Activated T-cell treated with anti-CD3 and anti-CD28 coated beads, Interleukin-2, amount 50 U/mL, for 72 hours (primary cell): ENCODE measurements around the gene GPR89A. TPM values are rescaled to one million over a fixed set of nuclear protein-coding genes. Genes with fewer than 3 reads are reported as not detected.
A peak's percentile ranks its signal among the peaks of the same experiment; 100 is the strongest.
"Not testable (repeated sequence)": the region's sequence is repeated elsewhere in the genome, so short reads cannot be mapped to it uniquely, and the experiment has no call there.

Experiments used
- ATAC-seq, 2 donors: fragments of 150-1000 bp; cut with Tn5 transposase; replicated peaks in 1 of 2; 2 replicates each; pipeline ENCODE4 v1.10.0; 2021; ENCODE audit warnings: moderate library complexity in 2 of 2, mild to moderate bottlenecking in 1 of 2
- DNase-seq, 2 donors: peaks; one replicate each; pipeline ENCODE4 v3.0.0; 2021 to 2022; ENCODE audit warnings: mixed read lengths in 1 of 2
- H3K27ac Mint-ChIP-seq: one replicate; pipeline ENCODE4 v1.8.0; 2022; ENCODE audit warnings: mild to moderate bottlenecking, moderate library complexity, mixed read lengths
- H3K27me3 Mint-ChIP-seq: one replicate; pipeline ENCODE4 v1.8.0; 2022; ENCODE audit warnings: low read depth, mixed read lengths
- H3K36me3 Mint-ChIP-seq, 2 donors: one replicate each; pipeline ENCODE4 v1.8.0; 2022; ENCODE audit warnings: mixed read lengths in 2 of 2, mild to moderate bottlenecking in 1 of 2; ENCODE audit not compliant: insufficient read depth in 2 of 2
- H3K4me1 Mint-ChIP-seq: one replicate; pipeline ENCODE4 v1.8.0; 2022; ENCODE audit warnings: low read depth, mixed read lengths
- H3K4me3 Mint-ChIP-seq, 2 donors: one replicate each; pipeline ENCODE4 v1.8.0; 2022; ENCODE audit warnings: mild to moderate bottlenecking in 2 of 2, mixed read lengths in 2 of 2, moderate library complexity in 2 of 2
- H3K9me3 Mint-ChIP-seq, 2 donors: one replicate each; pipeline ENCODE4 v1.8.0; 2022; ENCODE audit warnings: mixed read lengths in 2 of 2
- total RNA-seq, 2 donors: library from RNA; stranded (reverse); gene quantifications; one replicate each; pipeline ENCODE4 v1.2.3, GENCODE V29; 2022

The GPR89A gene
- total RNA-seq, 2 donors from 2014 or later: 27.8 to 28.2 TPM

DNA sequence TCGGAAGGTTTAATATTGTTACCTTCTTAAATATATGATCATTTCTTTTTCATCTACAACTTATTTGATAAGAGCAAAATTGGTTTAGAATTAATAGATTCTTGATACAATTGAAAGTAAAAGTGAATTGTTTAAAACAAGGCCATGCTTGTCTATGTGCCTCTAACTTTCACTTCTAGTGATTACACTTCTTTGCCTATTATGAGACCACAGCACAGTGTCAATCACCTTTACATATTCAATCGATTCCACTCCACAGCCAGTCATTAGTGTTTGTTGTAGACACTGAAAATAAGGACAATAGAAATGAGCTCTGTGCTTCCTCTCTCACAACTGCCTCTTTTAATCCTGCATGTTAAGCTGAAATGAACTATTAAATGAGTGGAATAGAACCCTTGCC, 34.1 kb downstream of the GPR89A start:
- H3K4me1 Mint-ChIP-seq, DNase-seq, H3K36me3 Mint-ChIP-seq, H3K4me3 Mint-ChIP-seq, H3K27me3 Mint-ChIP-seq, H3K9me3 Mint-ChIP-seq, H3K27ac Mint-ChIP-seq: not testable (repeated sequence)
- ATAC-seq: peak in 1 of 2 donors; percentile 14

DNA sequence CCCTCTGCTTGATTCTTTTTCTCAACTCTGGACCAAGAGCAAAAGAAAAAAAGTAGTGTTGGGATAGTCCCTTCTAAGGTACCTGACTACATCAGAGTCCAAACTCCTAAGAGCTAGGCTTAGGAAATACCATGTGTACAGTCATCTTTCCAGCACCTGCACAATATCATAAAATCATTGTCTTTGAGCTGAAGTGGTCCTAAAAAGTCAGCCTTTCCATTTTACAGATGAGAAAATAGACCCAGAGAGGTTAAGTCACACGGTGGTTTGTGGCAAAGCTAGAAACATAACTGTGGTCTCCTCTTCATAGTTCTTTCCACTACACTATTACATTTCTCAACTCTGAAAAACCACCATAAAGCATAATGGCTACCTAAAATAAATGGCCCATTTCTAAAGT, 36.2 kb downstream of the GPR89A start:
- not testable (repeated sequence) for H3K36me3 Mint-ChIP-seq, H3K27me3 Mint-ChIP-seq, H3K4me1 Mint-ChIP-seq, H3K9me3 Mint-ChIP-seq, H3K27ac Mint-ChIP-seq, DNase-seq, H3K4me3 Mint-ChIP-seq
- ATAC-seq: peak; percentile 85 to 91

DNA sequence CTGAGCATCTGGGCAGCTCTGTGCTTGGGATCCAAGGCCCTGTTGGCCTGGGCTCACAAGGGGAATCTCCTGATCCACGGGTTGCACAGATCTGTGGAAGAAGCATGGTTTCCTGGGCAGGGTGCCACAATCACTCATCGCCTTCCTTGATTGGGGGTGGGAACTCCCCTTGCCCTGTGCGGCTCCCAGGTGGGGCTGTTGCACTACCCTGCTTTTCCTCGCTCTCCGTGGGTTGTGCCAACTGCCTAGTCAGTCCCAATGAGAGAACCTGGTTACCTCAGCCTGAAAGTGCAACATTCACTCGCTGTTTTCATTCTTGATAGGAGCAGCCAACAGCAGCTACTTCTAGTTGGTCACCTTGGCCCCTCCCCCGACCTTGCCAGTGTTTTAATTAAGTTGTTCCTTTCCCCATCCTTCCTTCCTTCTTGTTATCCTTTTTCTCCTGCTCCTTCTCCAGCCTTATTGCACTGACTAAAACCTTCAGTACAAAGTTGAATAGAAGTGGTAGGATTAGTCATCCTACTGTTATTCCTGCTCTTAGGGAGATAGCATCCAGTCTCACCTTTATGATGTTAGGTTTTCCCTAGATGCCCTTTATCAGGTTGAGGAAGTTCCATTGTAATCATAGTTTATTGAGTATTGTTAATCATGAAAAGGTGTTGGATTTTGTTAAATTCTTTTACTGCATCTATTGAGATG, 48.6 kb downstream of the GPR89A start:
- H3K4me3 Mint-ChIP-seq, DNase-seq, H3K9me3 Mint-ChIP-seq, H3K4me1 Mint-ChIP-seq, H3K27me3 Mint-ChIP-seq, ATAC-seq, H3K36me3 Mint-ChIP-seq, H3K27ac Mint-ChIP-seq: not testable (repeated sequence)

DNA sequence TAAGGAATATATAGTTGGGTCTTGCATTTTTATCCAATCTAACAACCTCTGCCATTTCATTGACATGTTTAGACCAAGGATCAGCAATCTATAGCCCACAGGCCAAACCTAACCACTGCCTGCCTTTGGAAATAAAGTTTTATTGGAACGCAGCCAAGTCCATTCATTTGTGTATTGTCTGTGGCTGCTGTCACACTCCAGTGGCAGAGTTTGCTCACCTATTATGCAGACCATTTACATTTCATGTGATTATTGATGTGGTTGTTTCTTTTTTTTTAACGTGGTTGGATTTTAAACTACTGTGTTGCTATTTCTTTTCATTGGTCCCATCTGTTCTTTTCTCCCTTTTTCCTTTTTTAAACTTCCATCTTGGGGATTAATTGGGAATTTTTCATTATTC, 54.7 kb downstream of the GPR89A start:
- H3K27ac Mint-ChIP-seq, H3K27me3 Mint-ChIP-seq, H3K4me3 Mint-ChIP-seq, H3K9me3 Mint-ChIP-seq, H3K36me3 Mint-ChIP-seq, H3K4me1 Mint-ChIP-seq: not testable (repeated sequence)
- DNase-seq (peak in 1 of 2 donors; percentile 2), ATAC-seq (peak; percentile 69 to 73)

DNA sequence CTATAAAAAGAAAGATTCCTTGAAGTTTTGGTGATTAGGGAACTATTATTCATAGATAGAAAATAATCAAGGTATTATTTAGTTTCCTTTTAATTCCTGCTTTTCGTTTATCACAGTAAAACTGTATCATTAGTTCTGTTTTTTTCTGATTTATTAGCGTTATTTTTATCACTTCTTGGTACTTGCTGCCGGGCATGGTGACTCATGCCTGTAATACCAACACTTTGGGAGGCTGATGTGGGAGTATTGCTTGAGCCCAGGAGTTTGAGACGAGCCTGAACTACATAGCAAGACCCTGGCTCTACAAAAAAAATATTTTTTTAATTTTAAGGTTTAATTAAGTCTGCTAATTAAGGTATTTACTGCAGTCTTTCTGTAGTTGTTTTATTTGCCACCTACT, 57.2 kb downstream of the GPR89A start:
- H3K4me3 Mint-ChIP-seq: not testable (repeated sequence)

DNA sequence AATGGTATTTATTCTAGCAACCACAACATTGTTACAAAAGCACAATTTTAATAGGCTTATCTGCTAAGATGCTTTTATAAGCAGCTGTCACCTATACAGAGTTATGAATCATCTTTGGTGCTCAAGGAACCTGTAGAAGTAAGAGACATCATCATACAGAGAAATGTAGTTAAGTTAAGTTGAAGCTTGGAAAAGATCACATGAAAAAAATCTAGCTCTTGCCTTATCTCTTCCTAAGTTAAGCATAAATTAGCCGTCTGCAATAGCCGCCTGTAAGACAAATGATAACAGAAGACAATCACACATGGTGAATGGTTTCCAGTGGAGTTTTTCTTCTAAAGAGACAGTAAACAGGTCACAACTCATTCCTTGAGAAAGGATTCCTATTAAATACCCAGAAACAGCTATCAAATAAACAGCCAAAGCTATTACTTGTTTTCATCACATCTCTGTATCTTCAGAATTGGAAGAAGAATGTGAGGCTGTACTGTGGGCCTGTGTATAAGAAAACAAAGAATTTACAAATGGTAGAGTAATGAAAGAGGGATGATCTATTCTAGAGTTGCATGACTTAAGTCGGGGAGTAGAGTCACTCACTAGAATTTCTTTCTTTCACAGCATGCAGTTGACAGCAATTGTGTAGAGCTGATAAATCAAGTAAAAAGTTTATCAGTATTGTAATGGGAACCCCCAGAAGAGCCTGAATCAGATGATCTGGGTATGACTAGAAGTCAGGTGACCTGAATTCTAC, 63.4 kb downstream of the GPR89A start:
- ATAC-seq: peak; percentile 38 to 47
- peak overlapping the region in 1 of 2 donors; percentile 66 for H3K4me3 Mint-ChIP-seq
- peaks cover 16% of the 10 kb centered on the region for H3K4me1 Mint-ChIP-seq
- not testable (repeated sequence) for H3K9me3 Mint-ChIP-seq, DNase-seq, H3K27me3 Mint-ChIP-seq, H3K36me3 Mint-ChIP-seq
- H3K27ac Mint-ChIP-seq: peak overlapping the region; percentile 49

More for the DNA sequence above, 57.2 kb downstream of the GPR89A start:
- not testable (repeated sequence) for H3K27me3 Mint-ChIP-seq, H3K36me3 Mint-ChIP-seq, H3K4me1 Mint-ChIP-seq, H3K9me3 Mint-ChIP-seq, ATAC-seq, H3K27ac Mint-ChIP-seq, DNase-seq

DNA sequence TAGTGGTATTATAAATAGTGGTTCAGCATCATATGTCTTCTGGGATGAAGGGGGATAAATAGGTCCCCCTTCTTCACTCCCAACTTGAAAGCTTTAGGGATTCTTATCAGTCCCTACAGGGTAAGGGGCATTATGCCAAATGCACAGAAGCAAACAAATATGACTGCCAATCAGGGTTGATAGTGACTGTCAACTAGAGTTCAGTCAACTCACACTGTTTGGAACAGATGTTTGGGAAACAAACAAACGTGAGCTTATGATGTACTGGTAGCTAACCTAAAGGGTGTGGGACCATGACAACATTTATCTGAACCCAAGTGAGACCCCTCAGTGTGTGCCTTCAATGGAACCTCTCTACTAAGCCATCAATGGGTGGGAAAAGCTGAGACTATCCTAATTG, 65.4 kb downstream of the GPR89A start:
- not testable (repeated sequence) for H3K4me3 Mint-ChIP-seq, DNase-seq, H3K27ac Mint-ChIP-seq, ATAC-seq, H3K27me3 Mint-ChIP-seq, H3K36me3 Mint-ChIP-seq, H3K9me3 Mint-ChIP-seq
- peaks cover 16% of the 10 kb centered on the region for H3K4me1 Mint-ChIP-seq

DNA sequence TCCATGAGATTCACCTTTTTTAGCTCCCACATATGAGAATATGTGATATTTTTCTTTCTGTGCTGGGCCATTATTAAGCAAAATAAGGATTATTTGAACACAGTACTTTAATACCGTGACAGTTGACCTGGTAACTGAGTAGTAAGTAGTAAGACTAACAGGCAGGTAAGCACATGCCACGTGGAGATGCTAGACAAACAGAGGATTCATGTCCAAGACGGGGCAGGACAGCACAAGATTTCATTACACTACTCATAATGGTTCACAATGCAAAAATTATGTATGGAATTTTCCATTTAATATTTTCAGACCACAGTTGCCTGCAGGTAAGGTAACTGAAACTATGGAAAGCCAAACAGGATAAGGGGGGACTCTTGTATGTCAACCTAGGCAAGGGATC, 77.1 kb downstream of the GPR89A start:
- H3K4me1 Mint-ChIP-seq: peaks cover 16% of the 10 kb centered on the region
- not testable (repeated sequence) for H3K27me3 Mint-ChIP-seq, H3K27ac Mint-ChIP-seq, H3K4me3 Mint-ChIP-seq, H3K9me3 Mint-ChIP-seq, H3K36me3 Mint-ChIP-seq, DNase-seq, ATAC-seq

DNA sequence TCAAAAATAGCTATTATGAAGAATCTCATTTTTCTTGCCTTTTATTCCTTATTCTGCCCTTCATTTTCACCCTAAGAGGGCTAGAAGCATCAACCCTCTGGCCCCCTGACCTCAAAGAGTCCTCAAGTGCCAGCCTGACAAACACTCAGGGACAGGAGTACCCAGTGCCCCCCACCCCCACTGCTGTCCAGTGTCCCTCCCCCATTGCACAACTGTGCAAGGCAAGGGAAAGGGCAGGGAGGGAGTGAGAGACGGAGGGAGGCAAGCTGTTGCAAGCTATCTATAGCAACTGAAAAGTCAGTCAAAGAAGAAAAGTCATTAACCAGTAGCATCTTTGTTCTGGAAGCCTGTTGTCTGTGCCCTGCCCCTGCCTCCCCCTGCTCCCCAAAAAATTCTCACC, 78.3 kb downstream of the GPR89A start:
- not testable (repeated sequence) for H3K27ac Mint-ChIP-seq, H3K9me3 Mint-ChIP-seq, H3K27me3 Mint-ChIP-seq, H3K4me3 Mint-ChIP-seq, DNase-seq, ATAC-seq, H3K36me3 Mint-ChIP-seq
- peaks cover 28% of the 10 kb centered on the region for H3K4me1 Mint-ChIP-seq

DNA sequence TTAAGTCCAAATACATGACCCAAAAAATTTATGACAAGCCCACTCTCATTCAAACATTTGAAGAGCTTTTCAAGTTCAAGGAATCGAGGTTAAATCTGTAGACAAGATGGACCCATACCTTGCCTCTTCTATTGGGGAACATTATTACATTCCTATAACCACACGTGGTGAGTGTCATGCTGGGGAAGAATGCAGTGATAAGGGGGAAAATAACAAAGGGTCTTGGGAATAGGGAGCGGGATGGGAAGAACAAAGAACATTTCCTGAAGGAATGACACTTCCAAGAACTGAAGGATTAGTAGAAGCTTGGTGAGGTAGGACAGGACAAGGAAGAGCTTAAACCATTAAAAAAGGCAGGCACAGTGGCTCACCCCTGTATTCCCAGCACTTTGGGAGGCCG, 80.5 kb downstream of the GPR89A start:
- H3K36me3 Mint-ChIP-seq: no peaks in the 10 kb centered on the region
- ATAC-seq (no peak), DNase-seq (no peak)
- no peaks in the 10 kb centered on the region for H3K27me3 Mint-ChIP-seq
- no peaks in the 10 kb centered on the region for H3K9me3 Mint-ChIP-seq
- peaks cover 30% of the 10 kb centered on the region for H3K4me1 Mint-ChIP-seq
- no peak overlapping the region for H3K27ac Mint-ChIP-seq
- H3K4me3 Mint-ChIP-seq: no peak overlapping the region

DNA sequence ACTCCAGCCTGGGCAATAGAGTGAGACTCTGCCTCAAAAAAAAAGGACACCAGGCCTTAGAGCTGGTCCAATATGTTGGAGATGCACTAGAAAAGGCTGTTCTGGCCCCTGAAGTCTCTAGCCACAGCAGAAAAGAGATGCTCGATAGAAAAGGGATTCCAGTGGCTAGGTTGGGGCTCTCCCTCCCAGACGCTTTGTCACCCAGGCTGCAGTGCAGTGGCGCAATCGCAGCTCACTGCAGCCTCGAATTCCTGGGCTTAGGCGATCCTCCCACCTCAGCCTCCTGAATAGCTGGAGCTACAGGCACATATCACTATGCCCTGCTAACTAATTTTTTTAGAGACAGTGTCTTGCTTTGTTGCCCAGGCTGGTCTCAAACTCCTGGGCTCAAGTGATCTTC, 81.1 kb downstream of the GPR89A start:
- ATAC-seq (no peak), DNase-seq (no peak)
- peaks cover 30% of the 10 kb centered on the region for H3K4me1 Mint-ChIP-seq
- no peaks in the 10 kb centered on the region for H3K36me3 Mint-ChIP-seq
- H3K27me3 Mint-ChIP-seq: no peaks in the 10 kb centered on the region
- no peaks in the 10 kb centered on the region for H3K9me3 Mint-ChIP-seq
- no peak overlapping the region for H3K4me3 Mint-ChIP-seq
- H3K27ac Mint-ChIP-seq: no peak overlapping the region

DNA sequence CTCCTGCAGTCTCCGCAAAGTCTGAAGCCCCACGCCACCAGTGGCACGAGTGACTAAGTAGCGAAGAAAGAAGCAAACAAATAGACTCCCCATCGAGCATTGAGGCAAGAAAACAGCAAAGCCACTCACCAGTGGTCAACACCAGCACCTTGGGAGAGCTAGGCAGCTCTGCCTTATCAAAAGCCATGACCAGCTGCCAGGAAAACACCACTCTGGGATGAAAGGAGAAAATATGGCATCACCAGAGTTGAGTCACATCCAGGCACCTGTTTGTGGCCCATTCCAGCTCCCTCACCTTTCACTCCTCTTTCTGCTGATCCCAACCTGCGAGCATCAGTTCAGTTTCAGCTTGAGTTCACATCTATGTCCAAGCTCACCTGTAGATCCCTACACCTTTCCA, 82.1 kb downstream of the GPR89A start:
- no peaks in the 10 kb centered on the region for H3K9me3 Mint-ChIP-seq
- peaks cover 30% of the 10 kb centered on the region for H3K4me1 Mint-ChIP-seq
- DNase-seq (no peak), ATAC-seq (no peak)
- H3K27ac Mint-ChIP-seq: no peak overlapping the region
- H3K27me3 Mint-ChIP-seq: no peaks in the 10 kb centered on the region
- H3K4me3 Mint-ChIP-seq: no peak overlapping the region
- no peaks in the 10 kb centered on the region for H3K36me3 Mint-ChIP-seq

DNA sequence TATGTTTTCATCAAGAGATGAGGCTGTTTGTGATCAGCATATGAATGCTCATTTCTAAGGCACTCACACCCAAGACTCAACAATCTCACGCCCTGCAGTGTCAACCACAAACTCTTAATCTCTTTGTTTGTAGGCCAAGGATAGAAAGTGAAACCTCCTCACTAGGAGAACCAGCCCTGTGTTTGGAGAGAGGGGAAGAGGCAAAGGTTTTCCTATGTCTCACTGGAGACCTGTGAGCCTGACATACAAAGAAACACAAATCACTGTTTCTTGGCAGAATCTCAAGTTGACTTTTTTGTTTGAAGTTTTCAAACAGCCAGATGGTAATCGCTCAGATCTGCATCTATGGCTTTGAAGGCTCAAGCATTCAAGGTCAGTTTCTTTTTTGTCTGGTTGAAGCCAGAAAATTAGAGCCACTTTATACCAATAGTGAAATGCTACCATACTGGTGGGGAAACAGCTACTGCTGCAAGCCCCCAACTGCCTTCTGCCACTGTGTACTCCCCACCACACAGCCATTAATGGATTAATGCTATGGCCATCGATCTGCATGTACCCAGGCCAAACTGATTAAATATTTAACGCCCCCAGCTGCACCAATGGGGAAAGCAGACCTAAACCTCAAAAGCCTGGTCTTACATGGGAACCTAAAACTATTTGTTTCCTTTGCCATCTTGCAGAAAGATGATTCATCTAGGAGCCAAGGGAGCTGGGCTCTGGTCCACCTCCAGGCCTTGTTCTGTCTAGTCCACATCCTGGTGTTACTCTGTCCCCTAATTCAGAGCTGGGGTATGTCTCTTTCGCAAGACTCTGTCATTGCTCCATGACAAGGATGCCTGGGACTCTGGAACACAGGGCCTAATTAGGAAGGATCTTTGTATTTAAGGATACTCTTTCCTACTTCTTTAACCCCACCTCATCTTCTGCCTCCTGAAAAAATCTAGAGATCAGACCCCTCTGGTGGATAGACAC, 83.1 kb downstream of the GPR89A start:
- Mint-ChIP-seq H3K4me1 (peaks cover 30% of the 10 kb centered on the region), H3K9me3 (no peaks in the 10 kb centered on the region), H3K4me3 (peak overlapping the region in 1 of 2 donors; percentile 50), H3K36me3 (no peaks in the 10 kb centered on the region), H3K27ac (no peak overlapping the region), H3K27me3 (no peaks in the 10 kb centered on the region)
- ATAC-seq: peak; percentile 90 to 91
- DNase-seq: peak; percentile 14 to 22
